GM12878 (cell line): ENCODE data around the gene SYCN. TPM values are rescaled to one million over a fixed set of nuclear protein-coding genes. Genes with fewer than 3 reads are reported as not detected.

Experiments used
- BACH1 ChIP-seq: fragments of 450-650 bp; IDR thresholded peaks from 2 replicates; pipeline ENCODE4 v1.6.1; 2017; ENCODE audit warnings: mild to moderate bottlenecking, borderline replicate concordance
- BMI1 ChIP-seq: fragments of 450-650 bp; IDR thresholded peaks from 2 replicates; pipeline ENCODE4 v1.6.1; 2016; ENCODE audit warnings: mild to moderate bottlenecking, moderate library complexity, borderline replicate concordance
- CBX3 ChIP-seq: fragments of 200-600 bp; sonication (generic); IDR thresholded peaks from 2 replicates; pipeline ENCODE4 v1.6.1; 2016; ENCODE audit warnings: low read depth, borderline replicate concordance
- CBX5 ChIP-seq: sonication (generic); IDR thresholded peaks from 2 replicates; pipeline ENCODE4 v1.6.1; 2016; ENCODE audit warnings: low read depth, moderate library complexity, mild to moderate bottlenecking, inconsistent platforms
- CEBPZ ChIP-seq: fragments of 150-350 bp; IDR thresholded peaks from 2 replicates; pipeline ENCODE4 v1.6.1; 2016; ENCODE audit warnings: low read depth, low read length
- E2F4 ChIP-seq: IDR thresholded peaks from 2 replicates; pipeline ENCODE4 v1.6.1; 2012; ENCODE audit warnings: low read depth, low read length, improper control_type of control experiment
- GABPA ChIP-seq: IDR thresholded peaks from 2 replicates; pipeline ENCODE4 v1.6.1; 2014; ENCODE audit warnings: antibody characterized with exemption, low read depth, mild to moderate bottlenecking, inconsistent platforms
- HCFC1 ChIP-seq: fragments of 150-350 bp; IDR thresholded peaks from 2 replicates; pipeline ENCODE4 v1.6.1; 2014; ENCODE audit warnings: low read length
- MLLT1 ChIP-seq: fragments of 450-650 bp; IDR thresholded peaks from 2 replicates; pipeline ENCODE4 v1.6.1; 2016; ENCODE audit warnings: mild to moderate bottlenecking
- POLR2A ChIP-seq: IDR thresholded peaks from 2 replicates; pipeline ENCODE4 v1.6.1; 2011; ENCODE audit warnings: low read depth, mild to moderate bottlenecking, low read length
- RAD21 ChIP-seq: IDR thresholded peaks from 2 replicates; pipeline ENCODE4 v1.6.1; 2011; ENCODE audit warnings: mild to moderate bottlenecking, low read depth, low read length, moderate library complexity; ENCODE audit not compliant: insufficient read depth
- REST ChIP-seq: IDR thresholded peaks from 2 replicates; pipeline ENCODE4 v1.6.1; 2012; ENCODE audit warnings: mild to moderate bottlenecking, low read depth, low read length
- SIN3A ChIP-seq: IDR thresholded peaks from 2 replicates; pipeline ENCODE4 v1.6.1; 2012; ENCODE audit warnings: low read depth, low read length, improper control_type of control experiment
- SMARCA5 ChIP-seq: fragments of 450-650 bp; IDR thresholded peaks from 2 replicates; pipeline ENCODE4 v1.6.1; 2017; ENCODE audit warnings: mild to moderate bottlenecking
- SMC3 ChIP-seq: IDR thresholded peaks from 2 replicates; pipeline ENCODE4 v1.6.1; 2011; ENCODE audit warnings: low read length, improper control_type of control experiment, borderline replicate concordance
- SPI1 ChIP-seq: IDR thresholded peaks from 2 replicates; pipeline ENCODE4 v1.6.1; 2011; ENCODE audit warnings: low read depth, mild to moderate bottlenecking, low read length, moderate library complexity, borderline replicate concordance; ENCODE audit not compliant: insufficient read depth
- SUZ12 ChIP-seq: fragments of 200-600 bp; sonication (generic); IDR thresholded peaks from one replicate; pipeline ENCODE4 v1.6.1; 2018; ENCODE audit warnings: antibody characterized with exemption, mild to moderate bottlenecking; ENCODE audit not compliant: unreplicated experiment
- TCF12 ChIP-seq: IDR thresholded peaks from 2 replicates; pipeline ENCODE4 v1.6.1; 2011; ENCODE audit warnings: low read depth, mild to moderate bottlenecking, low read length
- YY1 ChIP-seq: IDR thresholded peaks from 2 replicates; pipeline ENCODE4 v1.6.1; 2011; ENCODE audit warnings: low read depth, mild to moderate bottlenecking, low read length
- ZBTB33 ChIP-seq: fragments of 450-650 bp; IDR thresholded peaks from 2 replicates; pipeline ENCODE4 v1.6.1; 2017; ENCODE audit warnings: mild to moderate bottlenecking
- polyA plus RNA-seq, 11 experiments: library from polyadenylated mRNA; depleted of rRNA in 4 of 11; unstranded in 6 of 11; stranded (reverse) in 5 of 11; fragments of >200 nt; fragmentation: Nextera tagmentation in 4 of 11; fragmentation: Illumina TruSeq in 1 of 11; extraction: Ambion mirVana in 4 of 11; extraction: Trizol in 1 of 11; gene quantifications; 1 replicate in 1 of 11; 2 replicates in 10 of 11; pipeline versions ENCODE4 v1.2.1 to v1.2.3, GENCODE V29; 2011 to 2016; ENCODE audit warnings: inconsistent platforms in 2 of 11, missing spikeins in 2 of 11, low read depth in 1 of 11
- total RNA-seq, 4 experiments: library from RNA; depleted of rRNA in 3 of 4; stranded (reverse); fragments of >200 nt in 3 of 4; fragmentation: Illumina TruSeq in 1 of 4; extraction: Trizol in 1 of 4; gene quantifications; 2 replicates each; pipeline versions ENCODE4 v1.2.1 to v1.2.3, GENCODE V29; 2013 to 2021

The SYCN gene
- total and polyA plus RNA-seq, 10 of the 15 experiments (the other 5 are each of a cell fraction or from before 2014, with no cell fraction given), result 0.54 TPM; not detected in 9

GRCh38 chr19:39212375-39212742 is 8.3 kb upstream of the SYCN start (continued):
- 0 out of 2 replicates have a peak, but pooled peaks have one; percentile 28 for TF ChIP-seq YY1
- peak; percentile 90 for TF ChIP-seq SMARCA5
- no peak for TF ChIP-seq SIN3A
- TF ChIP-seq TCF12, result no peak
- no peak for TF ChIP-seq POLR2A
- TF ChIP-seq CEBPZ, result no peak
- TF ChIP-seq SPI1, result no peak
- no peak for TF ChIP-seq BACH1
- TF ChIP-seq GABPA, result no peak
- TF ChIP-seq RAD21, result peak; percentile 53
- TF ChIP-seq SMC3, result peak; percentile 56; the same call in 1 of the 2 replicates
- no peak for TF ChIP-seq SUZ12
- TF ChIP-seq ZBTB33, result no peak
- no peak for TF ChIP-seq MLLT1
- no peak for TF ChIP-seq BMI1
- no peak for TF ChIP-seq E2F4
- TF ChIP-seq HCFC1, result no peak
- TF ChIP-seq CBX5, result no peak
- no peak for TF ChIP-seq CBX3
- TF ChIP-seq REST, result no peak
